HG03159 (cell line): ENCODE measurements around the gene MACF1.

Experiments
- ATAC-seq: cut with Tn5 transposase; IDR thresholded peaks from one replicate; pipeline ENCODE4 v1.9.1; 2021; ENCODE audit warnings: mild to moderate bottlenecking, moderate library complexity; ENCODE audit not compliant: unreplicated experiment

Gene MACF1

DNA sequence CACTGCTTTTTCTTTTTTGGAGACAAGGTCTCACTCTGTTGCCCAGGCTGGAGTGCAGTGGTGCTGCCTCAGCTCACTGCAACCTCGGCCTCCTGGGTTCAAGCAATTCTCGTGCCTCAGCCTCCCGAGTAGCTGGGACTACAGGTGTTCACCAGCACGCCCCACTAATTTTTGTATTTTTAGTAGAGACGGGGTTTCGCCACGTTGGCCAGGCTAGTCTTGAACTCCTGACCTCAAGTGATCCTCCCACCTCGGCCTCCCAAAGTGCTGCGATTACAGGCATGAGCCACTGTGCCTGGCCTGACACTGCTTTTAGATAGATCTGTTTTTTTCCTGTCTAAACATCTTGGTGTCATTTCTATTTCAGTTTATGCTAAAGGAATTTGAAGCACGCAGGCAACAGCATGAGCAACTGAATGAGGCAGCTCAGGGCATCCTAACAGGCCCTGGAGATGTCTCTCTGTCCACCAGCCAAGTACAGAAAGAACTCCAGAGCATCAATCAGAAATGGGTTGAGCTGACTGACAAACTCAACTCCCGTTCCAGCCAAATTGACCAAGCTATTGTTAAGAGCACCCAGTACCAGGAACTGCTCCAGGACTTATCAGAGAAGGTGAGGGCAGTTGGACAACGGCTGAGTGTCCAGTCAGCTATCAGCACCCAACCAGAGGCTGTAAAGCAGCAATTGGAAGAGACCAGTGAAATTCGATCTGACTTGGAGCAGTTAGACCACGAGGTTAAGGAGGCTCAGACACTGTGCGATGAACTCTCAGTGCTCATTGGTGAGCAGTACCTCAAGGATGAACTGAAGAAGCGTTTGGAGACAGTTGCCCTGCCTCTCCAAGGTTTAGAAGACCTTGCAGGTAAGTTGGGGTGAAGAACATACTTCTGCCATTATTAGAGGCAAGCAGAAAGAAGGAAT is 180.8 kb downstream of the MACF1 start:
- ATAC-seq = no peak

GRCh38 chr1:39386997-39387396 is 182.5 kb downstream of the MACF1 start:
- no peak for ATAC-seq

- no peak for ATAC-seq
Observed at GRCh38 chr1:39387452-39387851, 183.0 kb downstream of the MACF1 start.

GRCh38 chr1:39391691-39392679 is 187.5 kb downstream of the MACF1 start:
- ATAC-seq = no peak

- ATAC-seq = no peak
Observed at GRCh38 chr1:39392851-39393573, 188.5 kb downstream of the MACF1 start.

- no peak for ATAC-seq
Observed at GRCh38 chr1:39393645-39394044, 189.2 kb downstream of the MACF1 start.

GRCh38 chr1:39394059-39394458 is 189.6 kb downstream of the MACF1 start:
- ATAC-seq = no peak

DNA sequence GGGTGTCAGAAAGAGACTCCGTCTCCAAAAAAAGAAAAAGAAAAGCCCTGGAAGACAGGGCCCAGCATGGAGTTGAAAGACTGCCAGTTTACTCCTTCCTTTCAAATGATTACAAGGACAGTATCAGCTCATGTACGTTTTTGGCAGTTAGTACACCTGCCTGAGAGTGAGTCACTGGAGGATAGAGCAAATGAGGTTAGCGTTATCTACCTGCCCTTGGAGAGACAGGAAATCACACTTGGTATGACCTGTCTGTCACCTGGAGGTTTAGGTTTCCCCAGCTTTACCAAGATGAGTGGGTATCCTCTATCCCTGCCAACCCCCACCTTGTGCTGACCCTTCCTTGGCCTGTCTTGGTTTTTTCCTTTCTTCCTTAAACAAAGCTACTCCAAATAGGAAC is 190.1 kb downstream of the MACF1 start:
- ATAC-seq = no peak

DNA sequence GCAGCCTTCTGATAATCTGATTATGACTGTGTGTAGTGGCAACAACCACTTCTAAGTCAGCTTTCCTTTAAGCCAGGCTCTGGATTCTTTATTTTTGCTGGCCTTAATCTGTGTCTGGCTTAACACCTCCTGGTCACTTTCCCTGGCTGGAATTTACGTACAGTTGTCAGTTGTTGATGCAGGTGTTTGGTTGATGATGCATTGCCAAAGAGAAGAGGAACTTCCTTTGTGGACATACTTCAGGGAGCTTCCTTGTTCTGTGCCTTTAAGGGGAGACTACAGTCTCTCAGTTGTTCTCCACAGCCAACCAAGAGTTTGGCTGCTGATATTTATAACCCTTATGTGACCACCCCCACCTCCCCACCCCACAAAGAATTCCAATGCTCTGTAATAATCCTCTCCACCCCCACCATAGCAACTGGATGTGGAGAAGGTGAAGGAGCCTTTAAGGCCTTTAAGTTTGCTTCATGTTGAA is 190.9 kb downstream of the MACF1 start:
- no peak for ATAC-seq

- no peak for ATAC-seq
Observed at GRCh38 chr1:39396671-39397070, 192.2 kb downstream of the MACF1 start.

- no peak for ATAC-seq
Observed at GRCh38 chr1:39397487-39397886, 193.0 kb downstream of the MACF1 start.

DNA sequence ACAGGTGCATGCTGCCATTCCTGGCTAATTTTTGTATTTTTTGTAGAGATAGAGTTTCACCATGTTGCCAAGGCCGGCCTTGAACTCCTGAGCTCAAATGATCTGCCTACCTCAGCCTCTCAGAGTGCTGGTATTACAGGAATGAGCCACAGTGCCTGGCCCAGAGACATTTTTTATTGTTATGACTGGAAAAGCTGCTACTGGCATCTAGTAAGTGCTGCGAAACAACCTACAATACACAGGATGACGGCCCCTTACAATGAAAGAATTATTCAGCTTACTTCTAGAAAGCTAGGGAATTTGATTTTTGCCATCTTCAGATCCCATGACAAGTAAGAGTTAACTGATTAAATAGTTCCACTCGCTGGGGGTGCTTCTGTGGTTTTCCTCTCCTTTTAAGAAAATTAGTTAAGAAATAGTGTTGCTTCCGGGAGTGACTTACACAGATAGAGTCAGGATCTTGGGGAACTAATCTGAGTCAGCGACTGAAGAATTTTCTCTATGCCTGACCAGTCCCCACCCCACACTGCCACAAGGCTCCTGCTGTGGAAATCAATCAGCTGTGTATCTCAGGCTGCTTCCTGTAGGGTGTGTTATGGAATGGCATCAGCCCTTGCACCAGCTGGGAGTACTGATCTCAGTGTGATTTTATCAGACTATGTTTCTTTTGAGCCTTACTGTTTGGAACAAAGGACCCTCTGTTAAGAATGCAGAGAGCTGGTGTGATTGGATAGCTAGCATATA is 194.0 kb downstream of the MACF1 start:
- ATAC-seq = no peak

- no peak for ATAC-seq
Observed at GRCh38 chr1:39401106-39401505, 196.6 kb downstream of the MACF1 start.

DNA sequence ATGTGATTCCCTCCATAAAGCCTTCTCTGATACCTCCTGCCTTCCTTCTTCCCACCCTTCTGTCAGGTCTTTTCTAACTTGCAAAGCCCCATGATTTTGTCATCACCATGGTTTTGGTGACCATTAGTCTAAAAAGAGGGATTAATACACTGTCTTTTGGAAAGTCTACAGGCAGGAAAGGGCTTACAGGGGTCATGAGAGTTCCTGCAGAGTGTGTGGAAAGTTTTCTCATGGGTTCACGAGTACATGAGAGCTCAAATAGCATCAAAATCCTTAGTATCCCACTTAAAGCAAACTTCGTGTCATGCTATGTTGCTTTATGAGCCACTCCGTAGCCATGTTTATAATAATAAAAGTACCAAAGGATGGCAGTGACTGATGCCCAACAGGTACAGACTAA is 200.4 kb downstream of the MACF1 start:
- ATAC-seq = no peak

- ATAC-seq = no peak
Observed at GRCh38 chr1:39405358-39405757, 200.9 kb downstream of the MACF1 start.

GRCh38 chr1:39406533-39407450 is 202.3 kb downstream of the MACF1 start:
- ATAC-seq = no peak

GRCh38 chr1:39407510-39407895 is 203.0 kb downstream of the MACF1 start:
- no peak for ATAC-seq

DNA sequence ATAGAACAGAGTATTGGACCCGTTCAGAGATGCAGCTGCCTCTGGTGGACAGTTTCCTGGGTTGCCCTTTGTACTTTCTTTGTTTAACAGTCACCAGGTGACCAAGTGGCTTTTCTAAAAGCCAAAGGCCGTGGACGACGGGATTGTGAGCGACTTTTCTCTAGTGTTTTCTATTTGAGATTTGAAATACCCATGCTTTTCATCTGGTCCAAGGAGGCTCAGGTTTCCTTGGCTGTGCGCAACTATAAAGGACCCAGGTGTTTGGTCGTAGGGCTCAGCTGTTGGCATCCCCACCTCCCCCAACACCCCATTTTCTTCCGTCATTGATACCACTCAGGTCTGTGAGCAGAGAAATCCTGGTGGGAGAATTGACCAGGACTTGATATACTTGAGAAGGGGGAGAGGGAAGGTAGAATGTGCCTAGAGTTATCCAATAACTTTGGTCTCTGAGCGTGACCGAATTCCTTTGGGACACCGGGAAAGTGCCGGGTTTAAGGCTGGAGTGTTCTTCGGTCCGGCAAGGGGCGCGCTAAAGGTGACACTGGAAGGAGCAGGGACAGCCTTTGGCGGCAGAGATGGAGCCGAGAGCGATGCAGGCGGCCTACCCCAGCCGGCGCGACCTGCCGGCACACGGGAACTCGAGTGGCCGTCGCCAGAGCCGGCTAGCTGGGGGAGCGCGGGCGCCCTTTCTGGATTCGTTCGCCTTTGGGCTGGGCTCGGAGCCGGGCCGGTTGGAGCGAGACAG is 203.6 kb downstream of the MACF1 start:
- no peak for ATAC-seq
